LNCaP clone FGC (cell line): ENCODE measurements around the gene FUBP3.
A peak's percentile ranks its signal among the peaks of the same experiment; 100 is the strongest.

Experiments used
- DNase-seq: peaks from one replicate; pipeline ENCODE4 v3.0.0-alpha.2; 2011; ENCODE audit warnings: low read depth
- H3K4me3 ChIP-seq: 2 replicates; pipeline ENCODE4 v1.5.1; 2011; ENCODE audit warnings: mild to moderate bottlenecking, low read depth, low read length, control low read depth
- TF ChIP-seq, protein P1 (sequence below): IDR thresholded peaks from 2 replicates; pipeline ENCODE4 v1.5.1; 2012; ENCODE audit warnings: mild to moderate bottlenecking; ENCODE audit not compliant: control insufficient read depth, insufficient read depth; ENCODE audit errors: extremely low read depth

FUBP3 gene

GRCh38 chr9:130578865-130579737 is at the start of gene FUBP3:
FUBP3 (plus strand) TSS chr9:130579577; CDS start chr9:130579681, 104 bp downstream.
- TF ChIP-seq, protein P1, sequence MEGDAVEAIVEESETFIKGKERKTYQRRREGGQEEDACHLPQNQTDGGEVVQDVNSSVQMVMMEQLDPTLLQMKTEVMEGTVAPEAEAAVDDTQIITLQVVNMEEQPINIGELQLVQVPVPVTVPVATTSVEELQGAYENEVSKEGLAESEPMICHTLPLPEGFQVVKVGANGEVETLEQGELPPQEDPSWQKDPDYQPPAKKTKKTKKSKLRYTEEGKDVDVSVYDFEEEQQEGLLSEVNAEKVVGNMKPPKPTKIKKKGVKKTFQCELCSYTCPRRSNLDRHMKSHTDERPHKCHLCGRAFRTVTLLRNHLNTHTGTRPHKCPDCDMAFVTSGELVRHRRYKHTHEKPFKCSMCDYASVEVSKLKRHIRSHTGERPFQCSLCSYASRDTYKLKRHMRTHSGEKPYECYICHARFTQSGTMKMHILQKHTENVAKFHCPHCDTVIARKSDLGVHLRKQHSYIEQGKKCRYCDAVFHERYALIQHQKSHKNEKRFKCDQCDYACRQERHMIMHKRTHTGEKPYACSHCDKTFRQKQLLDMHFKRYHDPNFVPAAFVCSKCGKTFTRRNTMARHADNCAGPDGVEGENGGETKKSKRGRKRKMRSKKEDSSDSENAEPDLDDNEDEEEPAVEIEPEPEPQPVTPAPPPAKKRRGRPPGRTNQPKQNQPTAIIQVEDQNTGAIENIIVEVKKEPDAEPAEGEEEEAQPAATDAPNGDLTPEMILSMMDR, result no peak
- peak; percentile 63 for DNase-seq
- peak within 1 kb of the TSS; percentile 88 for H3K4me3 ChIP-seq

DNA sequence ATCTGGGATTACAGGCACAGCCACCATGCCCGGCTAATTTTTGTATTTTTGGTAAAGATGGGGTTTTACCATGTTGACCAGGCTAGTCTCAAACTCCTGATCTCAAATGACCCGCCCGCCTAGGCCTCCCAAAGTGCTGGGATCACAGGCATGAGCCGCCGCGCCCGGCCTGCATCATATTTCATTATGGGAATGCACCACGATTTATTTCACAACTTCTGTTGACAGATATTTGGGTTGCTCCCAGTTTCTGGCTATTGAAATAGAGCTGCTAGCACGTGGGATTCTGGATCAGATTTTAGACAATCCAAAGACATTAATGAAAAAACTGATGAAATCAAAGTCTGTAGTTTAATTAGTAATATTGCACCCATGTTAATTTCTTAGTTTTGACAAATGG is 48.4 kb upstream of the FUBP3 start:
- TF ChIP-seq, protein P1, result no peak
- no peak overlapping the region for H3K4me3 ChIP-seq
- DNase-seq, result no peak

DNA sequence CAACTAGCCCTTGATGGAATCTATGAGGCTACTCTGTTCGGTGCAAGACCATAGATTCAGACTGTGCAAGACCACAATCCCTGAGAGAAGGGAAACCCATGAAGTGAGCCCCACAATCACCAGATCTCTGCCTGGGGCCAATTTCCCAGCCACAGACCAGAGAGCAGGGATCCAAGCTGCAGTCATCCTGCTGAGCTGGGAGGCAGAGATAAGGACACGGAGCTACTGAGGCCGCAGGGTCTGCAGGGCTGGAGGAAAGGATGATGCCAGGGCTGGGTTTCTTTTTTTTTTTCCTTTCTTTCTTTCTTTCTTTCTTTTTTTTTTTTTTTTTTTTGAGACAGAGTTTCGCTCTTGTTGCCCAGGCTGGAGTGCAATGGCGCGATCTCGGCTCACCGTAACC is 47.7 kb upstream of the FUBP3 start:
- DNase-seq, result no peak
- no peak overlapping the region for H3K4me3 ChIP-seq
- TF ChIP-seq, protein P1, result no peak

DNA sequence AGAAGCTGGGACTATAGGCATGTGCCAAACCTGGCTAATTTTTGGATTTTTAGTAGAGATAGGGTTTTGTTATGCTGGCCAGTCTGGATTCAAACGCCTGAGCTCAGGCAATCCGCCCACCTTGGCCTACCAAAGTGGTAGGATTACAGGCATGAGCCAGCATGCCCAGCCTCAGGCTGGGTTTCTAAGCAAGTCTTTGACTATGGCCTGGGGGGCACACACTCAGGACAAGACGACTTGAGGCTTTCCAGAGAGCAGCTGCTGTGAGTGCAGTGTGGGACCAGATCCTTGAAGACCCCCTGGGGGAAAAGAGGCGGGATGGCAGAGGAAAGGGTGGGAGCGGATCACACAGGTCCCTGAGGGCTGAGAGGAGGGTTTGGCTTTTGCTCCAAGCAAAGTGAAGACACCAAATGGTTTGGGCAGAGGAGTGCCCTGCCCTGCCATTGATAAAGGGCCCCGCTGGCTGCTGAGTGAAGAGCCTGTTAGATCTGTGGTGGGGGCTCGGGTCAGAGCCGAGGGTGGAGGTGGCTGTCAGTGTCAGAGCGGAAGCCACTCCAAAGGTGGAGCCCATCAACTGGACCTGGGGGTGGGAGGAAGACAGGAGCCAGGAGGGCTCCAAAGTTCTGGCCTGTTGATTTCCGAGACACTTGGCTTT is 46.8 kb upstream of the FUBP3 start:
- no peak overlapping the region for H3K4me3 ChIP-seq
- TF ChIP-seq, protein P1, result no peak
- no peak for DNase-seq

GRCh38 chr9:130535818-130536521 is 43.4 kb upstream of the FUBP3 start:
- no peak overlapping the region for H3K4me3 ChIP-seq
- no peak for DNase-seq
- TF ChIP-seq, protein P1, result no peak

DNA sequence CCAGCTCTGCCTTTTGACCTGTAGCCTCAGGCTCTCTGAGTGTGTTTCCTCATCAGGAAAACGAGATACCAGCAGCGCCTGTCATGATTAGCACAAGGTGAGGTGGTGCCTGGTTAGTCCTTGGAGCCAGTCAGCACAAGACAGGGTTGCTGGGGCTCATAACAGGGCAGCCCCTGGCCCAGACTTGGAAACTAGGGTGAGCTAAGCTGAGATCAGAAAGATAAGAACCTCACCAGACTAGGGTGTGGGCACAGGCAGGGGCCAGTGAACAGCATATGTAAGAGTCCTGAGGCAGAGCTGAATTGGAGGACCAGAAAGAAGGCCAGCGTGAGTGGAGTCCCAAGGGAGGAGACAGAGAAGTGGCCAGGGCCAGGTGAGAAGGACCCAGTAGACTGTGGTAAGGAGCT is 42.7 kb upstream of the FUBP3 start:
- TF ChIP-seq, protein P1, result no peak
- H3K4me3 ChIP-seq, result no peak overlapping the region
- DNase-seq, result no peak
